ENCODE data around the gene NUDT8. TPM values are rescaled to one million over a fixed set of nuclear protein-coding genes. Genes with fewer than 3 reads are reported as not detected.

NUDT8 gene
- total RNA-seq, 1 experiment from 2014 or later = 13.2 TPM

GRCh38 chr11:67630943-67631331 is 1.2 kb upstream of the NUDT8 start:
- CTCF ChIA-PET = interaction anchor here (0.7 to 3.8 kb wide), 4 partner anchors 11 to 31 kb away, joined by 3 to 23 read pairs (median 4); no protein-coding TSS in a partner anchor
- Histone ChIP-seq H3K27ac (ENCODE audit: low read length) (peak overlapping the region; percentile 44), H3K4me3 (ENCODE audit: low read depth in 2 of 2, low read length in 2 of 2) (peak overlapping the region; percentile 71 to 73), H3K4me1 (ENCODE audit: control insufficient read depth, insufficient read depth, low read length) (peaks cover 13% of the 10 kb centered on the region; the same call in 1 of the 2 replicates), H3K36me3 (ENCODE audit: control insufficient read depth, insufficient read depth, low read length) (no peaks in the 10 kb centered on the region), H3K27me3 (ENCODE audit: control insufficient read depth, insufficient read depth, low read length) (no peaks in the 10 kb centered on the region), H3K9me3 (ENCODE audit: control insufficient read depth, insufficient read depth, low read depth, low read length) (no peaks in the 10 kb centered on the region)
- ATAC-seq (no peak), DNase-seq (ENCODE audit: low read depth, low spot score) (no peak)
- intact Hi-C loops (cut with micrococcal nuclease; ENCODE audit: unreplicated experiment) (no loop called here), in situ Hi-C loops (cut with HindIII; ENCODE audit: low pct_unique_long_range_greater_than_20kb, low sequenced_read_pairs) (no loop called here)
- BruUV-seq (replicated peaks) = no TSS peak
- POLR2A ChIA-PET = no interaction called here
- TF ChIP-seq, protein P1, sequence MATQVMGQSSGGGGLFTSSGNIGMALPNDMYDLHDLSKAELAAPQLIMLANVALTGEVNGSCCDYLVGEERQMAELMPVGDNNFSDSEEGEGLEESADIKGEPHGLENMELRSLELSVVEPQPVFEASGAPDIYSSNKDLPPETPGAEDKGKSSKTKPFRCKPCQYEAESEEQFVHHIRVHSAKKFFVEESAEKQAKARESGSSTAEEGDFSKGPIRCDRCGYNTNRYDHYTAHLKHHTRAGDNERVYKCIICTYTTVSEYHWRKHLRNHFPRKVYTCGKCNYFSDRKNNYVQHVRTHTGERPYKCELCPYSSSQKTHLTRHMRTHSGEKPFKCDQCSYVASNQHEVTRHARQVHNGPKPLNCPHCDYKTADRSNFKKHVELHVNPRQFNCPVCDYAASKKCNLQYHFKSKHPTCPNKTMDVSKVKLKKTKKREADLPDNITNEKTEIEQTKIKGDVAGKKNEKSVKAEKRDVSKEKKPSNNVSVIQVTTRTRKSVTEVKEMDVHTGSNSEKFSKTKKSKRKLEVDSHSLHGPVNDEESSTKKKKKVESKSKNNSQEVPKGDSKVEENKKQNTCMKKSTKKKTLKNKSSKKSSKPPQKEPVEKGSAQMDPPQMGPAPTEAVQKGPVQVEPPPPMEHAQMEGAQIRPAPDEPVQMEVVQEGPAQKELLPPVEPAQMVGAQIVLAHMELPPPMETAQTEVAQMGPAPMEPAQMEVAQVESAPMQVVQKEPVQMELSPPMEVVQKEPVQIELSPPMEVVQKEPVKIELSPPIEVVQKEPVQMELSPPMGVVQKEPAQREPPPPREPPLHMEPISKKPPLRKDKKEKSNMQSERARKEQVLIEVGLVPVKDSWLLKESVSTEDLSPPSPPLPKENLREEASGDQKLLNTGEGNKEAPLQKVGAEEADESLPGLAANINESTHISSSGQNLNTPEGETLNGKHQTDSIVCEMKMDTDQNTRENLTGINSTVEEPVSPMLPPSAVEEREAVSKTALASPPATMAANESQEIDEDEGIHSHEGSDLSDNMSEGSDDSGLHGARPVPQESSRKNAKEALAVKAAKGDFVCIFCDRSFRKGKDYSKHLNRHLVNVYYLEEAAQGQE (IDR thresholded peaks at IDR 0.05; ENCODE audit: insufficient read depth in 1 of 2, low read depth in 2 of 2, low read length in 1 of 2) = no peak
- TF ChIP-seq TCF7L2 (IDR thresholded peaks at IDR 0.05; ENCODE audit: low read depth, low read length) = no peak
- TF ChIP-seq POLR2AphosphoS5 (IDR thresholded peaks at IDR 0.05; ENCODE audit: low read depth, low read length) = no peak
- TF ChIP-seq, protein P2, sequence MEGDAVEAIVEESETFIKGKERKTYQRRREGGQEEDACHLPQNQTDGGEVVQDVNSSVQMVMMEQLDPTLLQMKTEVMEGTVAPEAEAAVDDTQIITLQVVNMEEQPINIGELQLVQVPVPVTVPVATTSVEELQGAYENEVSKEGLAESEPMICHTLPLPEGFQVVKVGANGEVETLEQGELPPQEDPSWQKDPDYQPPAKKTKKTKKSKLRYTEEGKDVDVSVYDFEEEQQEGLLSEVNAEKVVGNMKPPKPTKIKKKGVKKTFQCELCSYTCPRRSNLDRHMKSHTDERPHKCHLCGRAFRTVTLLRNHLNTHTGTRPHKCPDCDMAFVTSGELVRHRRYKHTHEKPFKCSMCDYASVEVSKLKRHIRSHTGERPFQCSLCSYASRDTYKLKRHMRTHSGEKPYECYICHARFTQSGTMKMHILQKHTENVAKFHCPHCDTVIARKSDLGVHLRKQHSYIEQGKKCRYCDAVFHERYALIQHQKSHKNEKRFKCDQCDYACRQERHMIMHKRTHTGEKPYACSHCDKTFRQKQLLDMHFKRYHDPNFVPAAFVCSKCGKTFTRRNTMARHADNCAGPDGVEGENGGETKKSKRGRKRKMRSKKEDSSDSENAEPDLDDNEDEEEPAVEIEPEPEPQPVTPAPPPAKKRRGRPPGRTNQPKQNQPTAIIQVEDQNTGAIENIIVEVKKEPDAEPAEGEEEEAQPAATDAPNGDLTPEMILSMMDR (IDR thresholded peaks at IDR 0.05) = peak; percentile 60
- TF ChIP-seq SIN3A (IDR thresholded peaks at IDR 0.05; ENCODE audit: borderline replicate concordance, insufficient read depth, low read depth, low read length) = no peak

- TF ChIP-seq SIN3A (IDR thresholded peaks at IDR 0.05; ENCODE audit: borderline replicate concordance, insufficient read depth, low read depth, low read length) (peak; percentile 77; the same call in 1 of the 2 replicates), POLR2AphosphoS5 (IDR thresholded peaks at IDR 0.05; ENCODE audit: low read depth, low read length) (peak; percentile 30; the same call in 1 of the 2 replicates), TCF7L2 (IDR thresholded peaks at IDR 0.05; ENCODE audit: low read depth, low read length) (no peak)
- TF ChIP-seq, protein P2 (IDR thresholded peaks at IDR 0.05) = peak; percentile 88
- TF ChIP-seq, protein P1 (IDR thresholded peaks at IDR 0.05; ENCODE audit: insufficient read depth in 1 of 2, low read depth in 2 of 2, low read length in 1 of 2) = no peak
- intact Hi-C loops (cut with micrococcal nuclease; ENCODE audit: unreplicated experiment) = no loop called here
- BruUV-seq (replicated peaks) = no TSS peak
- DNase-seq (ENCODE audit: low read depth, low spot score) = peak; percentile 67
- Histone ChIP-seq H3K36me3 (ENCODE audit: control insufficient read depth, insufficient read depth, low read length) (no peaks in the 10 kb centered on the region), H3K4me1 (ENCODE audit: control insufficient read depth, insufficient read depth, low read length) (peaks cover 13% of the 10 kb centered on the region; the same call in 1 of the 2 replicates), H3K27ac (ENCODE audit: low read length) (peak overlapping the region; percentile 44), H3K27me3 (ENCODE audit: control insufficient read depth, insufficient read depth, low read length) (no peaks in the 10 kb centered on the region), H3K9me3 (ENCODE audit: control insufficient read depth, insufficient read depth, low read depth, low read length) (no peaks in the 10 kb centered on the region), H3K4me3 (ENCODE audit: low read depth in 2 of 2, low read length in 2 of 2) (peak overlapping the region; percentile 71 to 73)
- ChIA-PET POLR2A (interaction anchor here (0.7 kb wide), 3 partner anchors 36 to 473 kb away, joined by 3 to 5 read pairs (median 4); no protein-coding TSS in a partner anchor), CTCF (interaction anchor here (0.6 to 3.8 kb wide), 14 partner anchors 11 to 576 kb away, joined by 3 to 23 read pairs (median 4); no protein-coding TSS in a partner anchor)
- in situ Hi-C loops (cut with HindIII; ENCODE audit: low pct_unique_long_range_greater_than_20kb, low sequenced_read_pairs) = no loop called here
- ATAC-seq = peak; percentile 87
Measured at GRCh38 chr11:67630228-67630942, 648 bp upstream of the NUDT8 start.
